OCI-LY1 (cell line): ENCODE measurements around the gene TSNAX.

Experiments used
- H2AFZ ChIP-seq: fragments of 200-600 bp; sonication (generic), shearing (Covaris generic); 2 replicates; pipeline ENCODE4 v1.6.0; 2014; ENCODE audit warnings: antibody characterized with exemption, mild to moderate bottlenecking, low read length
- H3F3A ChIP-seq: fragments of 200-600 bp; sonication (generic), shearing (Covaris generic); 2 replicates; pipeline ENCODE4 v1.6.0; 2014; ENCODE audit warnings: mild to moderate bottlenecking, antibody characterized with exemption, low read length, moderate library complexity; ENCODE audit not compliant: insufficient read depth
- H3K27ac ChIP-seq: fragments of 200-600 bp; sonication (generic); 2 replicates; pipeline ENCODE4 v1.5.1; 2014; ENCODE audit warnings: low read length, mixed run types, mild to moderate bottlenecking, low read depth; ENCODE audit not compliant: poor library complexity, severe bottlenecking
- H3K27me3 ChIP-seq: fragments of 200-600 bp; sonication (generic); 2 replicates; pipeline ENCODE4 v1.6.0; 2014; ENCODE audit warnings: antibody characterized with exemption, mild to moderate bottlenecking, low read length, moderate library complexity; ENCODE audit not compliant: insufficient read depth
- H3K36me3 ChIP-seq: fragments of 200-600 bp; sonication (generic); 2 replicates; pipeline ENCODE4 v1.6.1; 2014; ENCODE audit warnings: mild to moderate bottlenecking, antibody characterized with exemption, low read length, moderate library complexity, mixed read lengths; ENCODE audit not compliant: insufficient read depth
- H3K4me1 ChIP-seq: fragments of 200-600 bp; sonication (generic); 2 replicates; pipeline ENCODE4 v1.5.1; 2014; ENCODE audit warnings: mild to moderate bottlenecking, low read length, moderate library complexity; ENCODE audit not compliant: insufficient read depth, severe bottlenecking
- H3K4me2 ChIP-seq: fragments of 200-600 bp; sonication (generic), shearing (Covaris generic); 2 replicates; pipeline ENCODE4 v1.6.1; 2014; ENCODE audit warnings: low read length
- H3K4me3 ChIP-seq: fragments of 200-600 bp; sonication (generic); 2 replicates; pipeline ENCODE4 v1.5.1; 2014; ENCODE audit warnings: low read length, low read depth, mild to moderate bottlenecking, mixed read lengths; ENCODE audit not compliant: poor library complexity, severe bottlenecking
- H3K79me2 ChIP-seq: fragments of 200-600 bp; shearing (Covaris generic); 2 replicates; pipeline ENCODE4 v1.6.1; 2016; ENCODE audit warnings: mixed run types, low read length, mixed read lengths; ENCODE audit not compliant: insufficient read depth
- H3K9ac ChIP-seq: fragments of 200-600 bp; sonication (generic), shearing (Covaris generic); 2 replicates; pipeline ENCODE4 v1.6.1; 2014; ENCODE audit warnings: mild to moderate bottlenecking, low read length, mixed read lengths
- H3K9me2 ChIP-seq: fragments of 200-600 bp; sonication (generic), shearing (Covaris generic); 2 replicates; pipeline ENCODE4 v1.6.1; 2014; ENCODE audit warnings: low read depth, mild to moderate bottlenecking, low read length, mixed read lengths
- H3K9me3 ChIP-seq: fragments of 200-600 bp; shearing (Covaris generic); 2 replicates; pipeline ENCODE4 v1.6.1; 2014; ENCODE audit warnings: low read length, mixed read lengths
- H4K20me1 ChIP-seq: fragments of 200-600 bp; sonication (generic), shearing (Covaris generic); 2 replicates; pipeline ENCODE4 v1.6.0; 2016; ENCODE audit warnings: mild to moderate bottlenecking, low read length; ENCODE audit not compliant: insufficient read depth
- CTCF ChIP-seq: fragments of 200-600 bp; sonication (generic), shearing (Covaris generic); IDR thresholded peaks from 2 replicates; pipeline ENCODE4 v1.5.1; 2017; ENCODE audit warnings: mild to moderate bottlenecking, antibody characterized with exemption, low read length, moderate library complexity, mixed read lengths
- EZH2 ChIP-seq: fragments of 200-600 bp; sonication (generic), shearing (Covaris generic); IDR thresholded peaks from 2 replicates; pipeline ENCODE4 v1.8.0; 2017; ENCODE audit warnings: borderline replicate concordance, mixed run types, mild to moderate bottlenecking, antibody characterized with exemption, low read length, moderate library complexity, mixed read lengths

Gene TSNAX

GRCh38 chr1:231580874-231581273 lies 52.4 kb downstream of the TSNAX start:
- H3K9ac ChIP-seq, result no peak overlapping the region
- no peaks in the 10 kb centered on the region for H3K36me3 ChIP-seq
- H3K4me1 ChIP-seq, result no peaks in the 10 kb centered on the region
- H2AFZ ChIP-seq, result no peak overlapping the region
- no peak overlapping the region for H3K27ac ChIP-seq
- H4K20me1 ChIP-seq, result no peaks in the 10 kb centered on the region
- H3K9me2 ChIP-seq, result no peaks in the 10 kb centered on the region
- no peak for TF ChIP-seq CTCF
- TF ChIP-seq EZH2, result no peak
- H3K4me2 ChIP-seq, result no peak overlapping the region
- no peaks in the 10 kb centered on the region for H3K9me3 ChIP-seq
- no peaks in the 10 kb centered on the region for H3K79me2 ChIP-seq
- H3K4me3 ChIP-seq, result no peak overlapping the region
- H3K27me3 ChIP-seq, result no peaks in the 10 kb centered on the region
- H3F3A ChIP-seq, result no peaks in the 10 kb centered on the region

GRCh38 chr1:231581859-231582258 lies 53.4 kb downstream of the TSNAX start:
- Histone ChIP-seq H4K20me1 (no peaks in the 10 kb centered on the region), H3K9ac (no peak overlapping the region), H2AFZ (no peak overlapping the region), H3K4me1 (no peaks in the 10 kb centered on the region), H3K79me2 (no peaks in the 10 kb centered on the region), H3K27me3 (no peaks in the 10 kb centered on the region), H3K4me3 (no peak overlapping the region), H3K27ac (no peak overlapping the region), H3K9me2 (no peaks in the 10 kb centered on the region), H3K4me2 (no peak overlapping the region), H3K9me3 (no peaks in the 10 kb centered on the region), H3F3A (no peaks in the 10 kb centered on the region), H3K36me3 (no peaks in the 10 kb centered on the region)
- TF ChIP-seq EZH2, result no peak
- TF ChIP-seq CTCF, result no peak

GRCh38 chr1:231583376-231583775 lies 54.9 kb downstream of the TSNAX start:
- H4K20me1 ChIP-seq, result no peaks in the 10 kb centered on the region
- H3K27ac ChIP-seq, result no peak overlapping the region
- no peaks in the 10 kb centered on the region for H3K27me3 ChIP-seq

More at GRCh38 chr1:231583376-231583775, 54.9 kb downstream of the TSNAX start:
- Histone ChIP-seq H3K9me2 (no peaks in the 10 kb centered on the region), H3K9ac (no peak overlapping the region), H3K4me2 (no peak overlapping the region), H3K9me3 (no peaks in the 10 kb centered on the region), H3F3A (no peaks in the 10 kb centered on the region), H3K79me2 (no peaks in the 10 kb centered on the region), H2AFZ (no peak overlapping the region), H3K36me3 (no peaks in the 10 kb centered on the region), H3K4me3 (no peak overlapping the region), H3K4me1 (no peaks in the 10 kb centered on the region)
- TF ChIP-seq CTCF (no peak), EZH2 (no peak)
